Measurements from ENCODE around the gene AFTPH. TPM values are rescaled to one million over a fixed set of nuclear protein-coding genes. Genes with fewer than 3 reads are reported as not detected.

The AFTPH gene
- total RNA-seq, 2 experiments from 2014 or later: 30.6 to 31.1 TPM

GRCh38 chr2:64550042-64550441 is 25.9 kb downstream of the AFTPH start:
- Mint-ChIP-seq H3K4me3 (no peak overlapping the region), H3K27ac (no peak overlapping the region), H3K9me3 (no peaks in the 10 kb centered on the region), H3K27me3 (no peaks in the 10 kb centered on the region), H3K4me1 (ENCODE audit: low read depth) (peaks cover 19% of the 10 kb centered on the region), H3K36me3 (ENCODE audit: low read depth) (peaks cover 14% of the 10 kb centered on the region)
- DNase-seq: no peak
- CTCF ChIA-PET: interaction anchor here (0.7 to 2.4 kb wide), 4 partner anchors 10 to 282 kb away, joined by 3 to 13 read pairs (median 3); partner anchors contain the start of gene AFTPH
- POLR2A ChIA-PET: interaction anchor here (0.9 to 1.4 kb wide), 2 partner anchors 26 to 312 kb away, joined by 3 to 4 read pairs; partner anchors contain the start of gene AFTPH
- no peak for ATAC-seq
- no peak for TF ChIP-seq CTCF (IDR thresholded peaks at IDR 0.05)
- intact Hi-C loops (cut with micrococcal nuclease): no loop called here

DNA sequence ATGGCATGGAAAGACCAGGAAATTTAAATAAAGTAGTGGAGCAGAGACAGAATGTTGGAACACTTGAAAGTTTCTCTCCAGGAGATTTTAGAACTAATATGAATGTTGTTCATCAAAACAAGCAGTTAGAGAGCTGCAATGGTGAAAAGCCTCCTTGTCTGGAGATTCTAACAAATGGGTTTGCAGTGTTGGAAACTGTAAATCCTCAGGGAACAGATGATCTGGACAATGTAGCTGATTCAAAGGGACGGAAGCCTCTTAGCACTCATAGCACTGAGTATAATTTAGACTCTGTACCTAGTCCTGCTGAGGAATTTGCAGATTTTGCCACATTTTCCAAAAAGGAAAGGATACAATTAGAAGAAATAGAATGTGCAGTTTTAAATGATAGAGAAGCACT is 27.7 kb downstream of the AFTPH start:
- CTCF ChIA-PET: interaction anchor here (0.7 to 2.4 kb wide), 4 partner anchors 16 to 441 kb away, joined by 3 to 13 read pairs (median 4); partner anchors contain the start of gene AFTPH
- Mint-ChIP-seq H3K27me3 (no peaks in the 10 kb centered on the region), H3K9me3 (no peaks in the 10 kb centered on the region), H3K27ac (no peak overlapping the region), H3K36me3 (ENCODE audit: low read depth) (peaks cover 16% of the 10 kb centered on the region), H3K4me3 (no peak overlapping the region), H3K4me1 (ENCODE audit: low read depth) (peaks cover 21% of the 10 kb centered on the region)
- intact Hi-C loops (cut with micrococcal nuclease): no loop called here
- DNase-seq (no peak), ATAC-seq (no peak)
- no peak for TF ChIP-seq CTCF (IDR thresholded peaks at IDR 0.05)
- POLR2A ChIA-PET: interaction anchor here (1.1 kb wide), 1 partner anchor 28 kb away, joined by 3 read pairs; no protein-coding TSS in a partner anchor

DNA sequence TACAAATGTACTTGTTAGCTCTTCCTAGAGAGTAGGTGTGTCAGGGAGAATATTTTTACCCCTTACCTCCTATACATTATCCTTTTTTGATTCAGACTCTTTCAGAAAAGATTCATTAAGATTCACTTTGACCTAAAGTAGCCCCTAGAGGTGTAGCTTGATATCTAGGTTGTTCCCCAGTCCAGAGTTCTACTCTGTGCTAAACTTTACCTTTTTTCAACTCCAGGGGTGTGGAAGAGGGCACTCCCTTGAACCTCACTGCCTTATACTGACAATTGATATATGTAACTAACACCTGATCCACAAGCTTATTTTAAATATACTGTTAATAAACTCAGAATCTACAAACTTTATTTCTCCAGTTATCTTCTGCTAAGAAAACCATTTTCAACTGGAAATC is 30.0 kb downstream of the AFTPH start:
- Mint-ChIP-seq H3K27me3 (no peaks in the 10 kb centered on the region), H3K9me3 (no peaks in the 10 kb centered on the region), H3K27ac (no peak overlapping the region), H3K4me1 (ENCODE audit: low read depth) (peaks cover 17% of the 10 kb centered on the region), H3K36me3 (ENCODE audit: low read depth) (peaks cover 12% of the 10 kb centered on the region), H3K4me3 (no peak overlapping the region)
- ATAC-seq (no peak), DNase-seq (no peak)
- intact Hi-C loops (cut with micrococcal nuclease): no loop called here
- no peak for TF ChIP-seq CTCF (IDR thresholded peaks at IDR 0.05)
- ChIA-PET CTCF (interaction anchor here (1.2 to 2.5 kb wide), 5 partner anchors 10 to 227 kb away, joined by 3 to 11 read pairs (median 4); partner anchors contain the start of gene AFTPH), POLR2A (interaction anchor here (1.1 to 1.8 kb wide), 2 partner anchors 31 to 55 kb away, joined by 3 to 6 read pairs; no protein-coding TSS in a partner anchor)

GRCh38 chr2:64558445-64559081 is 34.4 kb downstream of the AFTPH start:
- ChIA-PET CTCF (interaction anchor here (0.9 to 7.2 kb wide), 11 partner anchors 10 to 292 kb away, joined by 3 to 108 read pairs (median 5); partner anchors contain the start of gene AFTPH), POLR2A (no interaction called here)
- intact Hi-C loops (cut with micrococcal nuclease): no loop called here

More at GRCh38 chr2:64558445-64559081, 34.4 kb downstream of the AFTPH start:
- ATAC-seq (no peak), DNase-seq (no peak)
- no peaks in the 10 kb centered on the region for H3K9me3 Mint-ChIP-seq
- no peaks in the 10 kb centered on the region for H3K27me3 Mint-ChIP-seq
- H3K4me1 Mint-ChIP-seq (ENCODE audit: low read depth): peaks cover 32% of the 10 kb centered on the region
- H3K27ac Mint-ChIP-seq: no peak overlapping the region
- TF ChIP-seq CTCF (IDR thresholded peaks at IDR 0.05): no peak
- peaks cover 1% of the 10 kb centered on the region for H3K36me3 Mint-ChIP-seq (ENCODE audit: low read depth)
- H3K4me3 Mint-ChIP-seq: no peak overlapping the region

Measured in activated CD8-positive, alpha-beta T cell treated with anti-CD3 and anti-CD28 coated beads for 36 hours (primary cell).